Upper lobe of right lung (tissue), 1 donor: ENCODE results near the gene SARDH. TPM values are rescaled to one million over a fixed set of nuclear protein-coding genes. Genes with fewer than 3 reads are reported as not detected.
A peak's percentile ranks its signal among the peaks of the same experiment; 100 is the strongest.

ENCODE experiments used
- ATAC-seq: fragments of 200-7000 bp; cut with Tn5 transposase; one replicate; pipeline ENCODE4 v1.9.1; 2020; ENCODE audit warnings: mild to moderate bottlenecking, moderate library complexity
- DNase-seq: peaks from one replicate; pipeline ENCODE4 v3.0.0-alpha.2; 2020
- H3K27ac ChIP-seq: fragments of 200-600 bp; one replicate; pipeline ENCODE4 v1.8.0; 2022
- H3K27me3 ChIP-seq: fragments of 200-600 bp; one replicate; pipeline ENCODE4 v1.8.0; 2022; ENCODE audit warnings: mild to moderate bottlenecking
- H3K36me3 ChIP-seq: fragments of 200-600 bp; one replicate; pipeline ENCODE4 v1.8.0; 2022
- H3K4me1 ChIP-seq: fragments of 200-600 bp; one replicate; pipeline ENCODE4 v1.8.0; 2022
- H3K4me3 ChIP-seq: fragments of 200-600 bp; one replicate; pipeline ENCODE4 v1.8.0; 2022; ENCODE audit warnings: mild to moderate bottlenecking
- H3K9me3 ChIP-seq: fragments of 200-600 bp; one replicate; pipeline ENCODE4 v1.8.0; 2022
- intact Hi-C: fragments of 100-400 bp; cut with DNase I; formaldehyde crosslinking; loops from one replicate; pipeline ENCODE4 v1.11.0; 2022
- total RNA-seq: library from RNA; stranded (reverse); fragmentation: NEBNext Ultra II Directional; extraction: Animal tissue kit (Norgen Biotek cat#: 25700); gene quantifications from one replicate; pipeline ENCODE4 v1.2.1, GENCODE V29; 2021
- TF ChIP-seq, protein P1 (sequence below): fragments of 200-600 bp; IDR thresholded peaks from one replicate; pipeline ENCODE4 v1.8.0; 2022; ENCODE audit warnings: antibody characterized with exemption
- donor health status: DM: no; HTN: yes; CAD: no; lungs with severe emphysema.

The SARDH gene
- total RNA-seq, 1 donor from 2014 or later = 6.8 TPM

DNA sequence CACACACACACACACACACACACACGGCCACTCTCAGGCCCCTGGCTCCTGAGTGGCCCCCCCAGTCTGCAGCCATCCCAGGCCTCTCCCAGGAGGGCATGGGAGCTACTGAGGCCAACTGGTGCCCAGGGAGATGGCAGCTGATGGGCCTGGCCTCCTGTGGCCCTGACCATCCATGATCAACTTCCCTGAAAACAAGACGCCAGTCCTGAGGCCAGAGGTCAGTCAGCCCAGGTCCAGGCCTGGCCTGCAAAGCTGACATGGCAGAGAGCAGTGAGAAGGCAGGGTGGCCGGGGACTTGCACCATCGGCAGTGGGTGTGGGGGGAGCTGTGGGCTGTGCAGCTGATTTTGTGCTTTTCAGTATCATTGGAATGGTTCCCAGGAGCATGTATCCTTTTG lies 47.0 kb downstream of the SARDH start:
- TF ChIP-seq, protein P1, sequence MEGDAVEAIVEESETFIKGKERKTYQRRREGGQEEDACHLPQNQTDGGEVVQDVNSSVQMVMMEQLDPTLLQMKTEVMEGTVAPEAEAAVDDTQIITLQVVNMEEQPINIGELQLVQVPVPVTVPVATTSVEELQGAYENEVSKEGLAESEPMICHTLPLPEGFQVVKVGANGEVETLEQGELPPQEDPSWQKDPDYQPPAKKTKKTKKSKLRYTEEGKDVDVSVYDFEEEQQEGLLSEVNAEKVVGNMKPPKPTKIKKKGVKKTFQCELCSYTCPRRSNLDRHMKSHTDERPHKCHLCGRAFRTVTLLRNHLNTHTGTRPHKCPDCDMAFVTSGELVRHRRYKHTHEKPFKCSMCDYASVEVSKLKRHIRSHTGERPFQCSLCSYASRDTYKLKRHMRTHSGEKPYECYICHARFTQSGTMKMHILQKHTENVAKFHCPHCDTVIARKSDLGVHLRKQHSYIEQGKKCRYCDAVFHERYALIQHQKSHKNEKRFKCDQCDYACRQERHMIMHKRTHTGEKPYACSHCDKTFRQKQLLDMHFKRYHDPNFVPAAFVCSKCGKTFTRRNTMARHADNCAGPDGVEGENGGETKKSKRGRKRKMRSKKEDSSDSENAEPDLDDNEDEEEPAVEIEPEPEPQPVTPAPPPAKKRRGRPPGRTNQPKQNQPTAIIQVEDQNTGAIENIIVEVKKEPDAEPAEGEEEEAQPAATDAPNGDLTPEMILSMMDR = no peak
- Histone ChIP-seq H3K4me3 (no peak overlapping the region), H3K27ac (no peak overlapping the region), H3K36me3 (no peaks in the 10 kb centered on the region), H3K27me3 (no peaks in the 10 kb centered on the region), H3K9me3 (no peaks in the 10 kb centered on the region), H3K4me1 (no peaks in the 10 kb centered on the region)
- no peak for DNase-seq
- ATAC-seq = no peak
- intact Hi-C loops = no loop called here

GRCh38 chr9:133690081-133690561 lies 48.0 kb downstream of the SARDH start:
- ATAC-seq (peak; percentile 88), DNase-seq (peak; percentile 82)
- Histone ChIP-seq H3K4me1 (no peaks in the 10 kb centered on the region), H3K4me3 (no peak overlapping the region), H3K36me3 (no peaks in the 10 kb centered on the region), H3K27me3 (no peaks in the 10 kb centered on the region), H3K9me3 (no peaks in the 10 kb centered on the region), H3K27ac (no peak overlapping the region)
- TF ChIP-seq, protein P1 = no peak
- intact Hi-C loops = no loop called here

- Histone ChIP-seq H3K27me3 (no peaks in the 10 kb centered on the region), H3K4me1 (peaks cover 6% of the 10 kb centered on the region), H3K4me3 (no peak overlapping the region), H3K9me3 (no peaks in the 10 kb centered on the region), H3K36me3 (no peaks in the 10 kb centered on the region), H3K27ac (no peak overlapping the region)
- ATAC-seq (no peak), DNase-seq (no peak)
- intact Hi-C loops = no loop called here
- TF ChIP-seq, protein P1 = no peak
These were observed 48.9 kb downstream of the SARDH start for GRCh38 chr9:133689151-133689763.

- intact Hi-C loops = no loop called here
- ATAC-seq (no peak), DNase-seq (peak; percentile 51)
- H3K4me1 ChIP-seq = peaks cover 17% of the 10 kb centered on the region
- no peaks in the 10 kb centered on the region for H3K27me3 ChIP-seq
- no peak overlapping the region for H3K4me3 ChIP-seq
- TF ChIP-seq, protein P1 = no peak
- H3K36me3 ChIP-seq = no peaks in the 10 kb centered on the region
- no peak overlapping the region for H3K27ac ChIP-seq
- H3K9me3 ChIP-seq = no peaks in the 10 kb centered on the region
These were observed 50.0 kb downstream of the SARDH start for GRCh38 chr9:133687856-133688761.

DNA sequence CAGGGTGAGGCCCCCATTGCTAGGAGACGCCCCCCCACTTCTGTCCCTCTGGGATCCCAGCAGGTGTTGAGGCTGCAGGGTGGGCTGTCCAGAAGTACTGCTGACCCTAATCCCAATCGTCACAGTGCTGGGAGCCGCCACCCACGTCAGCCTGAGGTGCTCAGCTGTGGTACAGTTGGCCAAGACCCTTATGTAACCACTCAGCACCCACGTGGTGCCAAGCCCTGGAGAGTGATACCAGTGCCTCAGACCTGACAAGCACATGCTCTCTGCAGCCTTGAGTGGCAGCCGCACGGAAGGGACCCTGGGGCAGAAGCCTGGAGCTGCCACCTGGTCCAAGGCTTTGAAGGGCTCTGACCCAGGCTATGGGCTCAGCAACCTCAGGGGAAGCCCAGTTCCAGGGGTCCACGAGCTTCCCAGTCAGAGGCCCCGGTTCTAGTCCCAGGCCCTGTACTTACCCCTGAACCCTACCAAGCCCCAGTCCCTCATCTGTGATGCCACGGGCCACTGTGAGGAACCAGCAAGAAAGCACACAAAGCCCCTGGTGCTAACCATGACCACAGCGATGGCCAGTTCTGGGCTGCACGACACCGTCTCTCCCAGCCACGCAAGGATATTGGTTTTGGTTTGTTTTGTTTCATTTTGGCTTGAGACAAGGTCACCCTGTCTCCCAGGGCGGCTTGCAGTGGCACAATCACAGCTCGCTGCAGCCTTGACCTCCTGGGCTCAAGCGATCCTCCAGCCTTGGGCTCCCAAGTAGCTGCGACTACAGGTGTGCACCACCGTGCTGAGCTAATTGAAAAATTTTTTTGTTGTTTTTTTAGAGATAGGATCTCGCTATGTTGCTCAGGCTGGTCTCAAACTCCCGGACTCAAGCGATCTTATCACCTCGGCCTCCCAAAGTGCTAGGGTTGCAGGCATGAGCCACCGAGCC lies 51.2 kb downstream of the SARDH start:
- TF ChIP-seq, protein P1 = no peak
- Histone ChIP-seq H3K36me3 (no peaks in the 10 kb centered on the region), H3K4me3 (no peak overlapping the region), H3K9me3 (no peaks in the 10 kb centered on the region), H3K27me3 (no peaks in the 10 kb centered on the region), H3K27ac (no peak overlapping the region), H3K4me1 (peaks cover 21% of the 10 kb centered on the region)
- intact Hi-C loops = no loop called here
- DNase-seq = peak; percentile 78
- peak; percentile 51 for ATAC-seq
